ENCODE results near the gene MRPL24. TPM values are rescaled to one million over a fixed set of nuclear protein-coding genes. Genes with fewer than 3 reads are reported as not detected.

The MRPL24 gene
- total RNA-seq, 1 donor = 42.8 TPM

DNA sequence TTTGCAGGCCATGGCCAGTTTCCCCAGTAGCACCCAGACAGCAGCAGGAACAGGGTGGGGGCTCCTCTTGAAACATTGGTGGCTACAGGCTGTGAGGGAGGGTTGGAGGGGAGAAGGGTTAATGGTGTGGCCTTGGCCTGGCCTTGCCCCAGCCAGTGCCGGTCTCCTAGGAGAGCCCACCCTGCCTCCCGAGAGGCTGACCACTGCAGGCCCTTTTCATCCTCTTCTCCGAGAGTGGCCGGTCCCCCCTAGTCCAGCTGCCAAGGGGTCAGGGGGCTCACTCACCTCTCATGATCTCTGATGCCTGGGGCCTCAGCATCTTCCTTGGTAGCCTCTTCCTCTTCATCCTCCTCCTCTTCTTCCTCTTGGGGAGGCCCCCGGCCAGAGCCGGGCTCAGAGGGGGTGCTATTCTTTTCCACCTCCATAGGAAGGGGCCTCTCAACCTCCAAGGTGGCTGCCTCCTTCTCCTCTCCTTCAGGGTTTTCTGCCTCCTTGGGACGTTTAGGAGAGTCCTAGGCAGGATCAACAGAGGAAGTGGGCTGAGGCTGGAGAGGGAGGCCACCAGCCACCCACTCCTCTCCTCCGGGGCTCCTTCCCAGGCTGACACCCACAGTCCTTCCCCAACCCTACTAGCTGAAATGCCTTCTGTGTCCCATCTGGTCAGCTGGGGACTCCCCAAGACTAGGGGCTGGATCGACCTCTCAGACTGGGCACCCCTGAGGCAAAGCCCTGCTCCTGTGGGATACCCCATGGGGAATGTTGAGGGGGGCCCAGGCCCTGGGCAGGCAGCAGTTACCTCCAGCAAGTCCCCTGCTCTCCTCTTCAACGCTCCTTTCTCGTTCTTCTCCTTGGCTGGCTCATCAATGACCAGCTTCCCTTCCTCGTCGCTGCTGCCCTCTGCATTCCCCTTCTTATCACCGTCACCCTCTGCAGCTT lies 2.7 kb upstream of the MRPL24 start:
- TF ChIP-seq, protein P1, sequence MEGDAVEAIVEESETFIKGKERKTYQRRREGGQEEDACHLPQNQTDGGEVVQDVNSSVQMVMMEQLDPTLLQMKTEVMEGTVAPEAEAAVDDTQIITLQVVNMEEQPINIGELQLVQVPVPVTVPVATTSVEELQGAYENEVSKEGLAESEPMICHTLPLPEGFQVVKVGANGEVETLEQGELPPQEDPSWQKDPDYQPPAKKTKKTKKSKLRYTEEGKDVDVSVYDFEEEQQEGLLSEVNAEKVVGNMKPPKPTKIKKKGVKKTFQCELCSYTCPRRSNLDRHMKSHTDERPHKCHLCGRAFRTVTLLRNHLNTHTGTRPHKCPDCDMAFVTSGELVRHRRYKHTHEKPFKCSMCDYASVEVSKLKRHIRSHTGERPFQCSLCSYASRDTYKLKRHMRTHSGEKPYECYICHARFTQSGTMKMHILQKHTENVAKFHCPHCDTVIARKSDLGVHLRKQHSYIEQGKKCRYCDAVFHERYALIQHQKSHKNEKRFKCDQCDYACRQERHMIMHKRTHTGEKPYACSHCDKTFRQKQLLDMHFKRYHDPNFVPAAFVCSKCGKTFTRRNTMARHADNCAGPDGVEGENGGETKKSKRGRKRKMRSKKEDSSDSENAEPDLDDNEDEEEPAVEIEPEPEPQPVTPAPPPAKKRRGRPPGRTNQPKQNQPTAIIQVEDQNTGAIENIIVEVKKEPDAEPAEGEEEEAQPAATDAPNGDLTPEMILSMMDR (IDR thresholded peaks at IDR 0.05; ENCODE audit: insufficient read depth, low read length) = no peak
- DNase-seq (ENCODE audit: low read depth) = no peak
- H3K4me3 ChIP-seq (ENCODE audit: low read depth, low read length) = no peak overlapping the region

DNA sequence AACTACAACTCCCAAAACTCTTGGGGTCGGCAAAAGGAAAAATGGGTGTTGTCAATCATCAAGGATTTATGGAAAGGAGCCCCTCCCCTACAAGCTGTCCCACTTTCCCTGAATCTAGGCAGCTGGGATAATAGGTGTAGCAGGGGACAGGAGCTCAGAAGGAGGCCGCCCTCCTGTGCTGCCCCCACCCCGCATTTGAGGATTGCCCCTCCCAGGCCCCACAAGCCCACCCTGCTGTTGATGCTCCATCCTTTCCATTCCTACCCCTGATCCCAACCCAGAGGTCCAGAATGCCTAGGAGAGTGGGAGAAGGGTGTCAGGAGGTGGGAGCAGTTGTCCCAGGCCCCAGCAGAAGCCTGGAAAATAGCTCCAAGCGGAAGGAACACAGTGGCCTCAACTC lies 1.9 kb upstream of the MRPL24 start:
- TF ChIP-seq, protein P1 (IDR thresholded peaks at IDR 0.05; ENCODE audit: insufficient read depth, low read length) = no peak
- H3K4me3 ChIP-seq (ENCODE audit: low read depth, low read length) = no peak overlapping the region
- DNase-seq (ENCODE audit: low read depth) = no peak

DNA sequence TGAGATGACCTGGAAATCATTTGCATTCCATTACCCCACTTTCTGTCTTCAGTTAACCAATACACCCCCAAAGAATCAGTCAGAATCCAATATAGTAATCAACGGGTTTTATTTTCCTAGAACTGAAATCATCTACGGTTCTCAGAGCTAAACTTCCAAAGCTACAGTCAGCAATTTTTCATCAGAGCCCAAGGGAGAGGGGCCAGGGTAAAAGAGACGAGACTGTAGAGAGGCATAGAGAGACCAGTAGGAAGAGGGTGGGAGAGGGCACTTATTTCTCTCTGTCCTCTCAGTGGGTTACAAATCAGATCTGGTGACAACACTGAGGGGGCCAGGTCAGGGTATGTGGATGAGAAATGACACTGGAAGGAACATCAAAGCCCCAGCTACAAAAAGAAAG lies 1.1 kb upstream of the MRPL24 start:
- TF ChIP-seq, protein P1 (IDR thresholded peaks at IDR 0.05; ENCODE audit: insufficient read depth, low read length) = no peak
- H3K4me3 ChIP-seq (ENCODE audit: low read depth, low read length) = no peak overlapping the region
- DNase-seq (ENCODE audit: low read depth) = no peak

DNA sequence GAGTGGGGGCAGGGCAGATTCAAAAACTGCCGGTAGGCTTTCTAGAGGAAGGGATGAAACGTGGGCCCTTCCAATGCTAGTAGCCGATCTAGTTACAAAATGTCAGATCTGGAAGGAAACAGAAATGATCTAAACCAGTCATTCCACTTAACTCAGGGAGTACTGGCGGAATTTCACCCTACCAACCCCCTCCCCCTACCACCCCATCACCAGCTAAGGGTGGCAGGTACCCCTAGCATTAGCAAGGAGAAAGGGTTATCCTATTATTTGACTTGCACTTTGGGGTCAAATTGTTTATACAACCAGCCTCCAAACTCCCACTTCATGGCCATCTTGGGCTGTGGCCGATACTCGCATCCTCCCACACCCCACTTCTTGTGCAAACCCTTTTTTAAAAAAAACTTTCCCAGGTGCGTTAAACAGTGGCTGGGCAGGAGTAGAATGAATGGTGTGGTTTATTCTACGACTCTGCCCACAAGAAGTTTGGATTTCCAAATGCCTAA lies 644 bp upstream of the MRPL24 start:
- H3K4me3 ChIP-seq (ENCODE audit: low read depth, low read length) = peak overlapping the region; percentile 45
- no peak for DNase-seq (ENCODE audit: low read depth)
- TF ChIP-seq, protein P1 (IDR thresholded peaks at IDR 0.05; ENCODE audit: insufficient read depth, low read length) = no peak

DNA sequence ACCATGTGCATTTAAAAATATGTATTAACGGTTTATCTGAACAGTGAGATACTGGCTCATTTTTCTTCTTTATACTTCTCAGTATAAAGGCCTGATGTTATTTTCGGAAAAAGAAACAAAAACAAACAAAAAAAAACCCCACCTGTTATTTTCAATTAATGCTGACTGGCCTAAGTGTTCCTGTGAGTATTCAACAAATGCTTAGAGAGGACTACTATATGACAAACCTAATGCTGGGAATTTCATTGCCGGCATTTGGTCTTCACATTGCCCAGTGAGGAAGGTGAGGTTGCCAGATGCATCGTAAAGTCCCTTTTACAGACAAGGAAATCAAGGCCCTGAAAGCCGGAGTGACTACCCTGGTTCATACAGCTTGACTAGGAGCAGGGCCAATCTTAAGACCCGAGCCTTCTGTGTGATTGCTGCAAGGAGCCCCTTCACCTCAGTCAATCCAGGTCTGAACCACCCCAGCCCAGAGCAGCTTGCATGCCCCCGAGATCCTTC lies 599 bp downstream of the MRPL24 start:
- peak overlapping the region; percentile 97 for H3K4me3 ChIP-seq (ENCODE audit: low read depth, low read length)
- DNase-seq (ENCODE audit: low read depth) = peak; percentile 13
- TF ChIP-seq, protein P1 (IDR thresholded peaks at IDR 0.05; ENCODE audit: insufficient read depth, low read length) = no peak

DNA sequence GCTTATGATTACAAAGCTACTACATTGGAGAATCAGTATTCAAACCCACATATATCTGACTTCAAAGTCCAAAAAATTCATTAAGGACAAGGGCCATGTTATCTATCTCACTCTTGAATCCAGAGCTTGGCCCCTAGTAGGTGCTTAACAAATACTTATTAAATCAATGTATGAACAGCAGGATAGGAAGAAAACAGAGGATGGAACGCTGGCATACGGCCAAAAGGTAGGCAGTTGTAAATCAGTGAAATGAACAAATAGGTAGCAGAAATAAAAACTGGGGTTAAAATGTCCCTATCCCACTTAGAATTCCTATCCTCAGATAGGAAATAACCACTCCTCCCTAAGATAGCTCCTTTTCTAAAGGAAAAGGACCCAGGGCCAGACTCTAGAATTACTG lies 2.0 kb downstream of the MRPL24 start:
- TF ChIP-seq, protein P1 (IDR thresholded peaks at IDR 0.05; ENCODE audit: insufficient read depth, low read length) = no peak

More for the DNA sequence above, 2.0 kb downstream of the MRPL24 start:
- DNase-seq (ENCODE audit: low read depth) = no peak
- H3K4me3 ChIP-seq (ENCODE audit: low read depth, low read length) = no peak overlapping the region
